Fibroblast of skin of right biceps (primary cell): ENCODE measurements around the gene SOST.

Source experiments
- DNase-seq: peaks from one replicate; pipeline ENCODE4 v3.0.0-alpha.2; 2013

SOST gene

GRCh38 chr17:43740541-43740940, 18.1 kb downstream of the SOST start:
- DNase-seq = peak; percentile 68

- no peak for DNase-seq
These were observed 20.9 kb downstream of the SOST start for GRCh38 chr17:43737722-43738121.

- DNase-seq = peak; percentile 30
These were observed 22.2 kb downstream of the SOST start for GRCh38 chr17:43736389-43736788.

- DNase-seq = peak; percentile 91
These were observed 24.2 kb downstream of the SOST start for GRCh38 chr17:43734376-43734775.

GRCh38 chr17:43733956-43734355, 24.6 kb downstream of the SOST start:
- DNase-seq = no peak

GRCh38 chr17:43732958-43733357, 25.6 kb downstream of the SOST start:
- peak; percentile 96 for DNase-seq

GRCh38 chr17:43728081-43728480, 30.5 kb downstream of the SOST start:
- no peak for DNase-seq

- peak; percentile 89 for DNase-seq
These were observed 34.8 kb downstream of the SOST start for GRCh38 chr17:43723697-43724359.

GRCh38 chr17:43722870-43723665, 35.5 kb downstream of the SOST start:
- no peak for DNase-seq

- no peak for DNase-seq
These were observed 36.3 kb downstream of the SOST start for GRCh38 chr17:43722269-43722619.

- peak; percentile 32 for DNase-seq
These were observed 36.9 kb downstream of the SOST start for GRCh38 chr17:43721537-43722268.

- DNase-seq = peak; percentile 75
These were observed 38.1 kb downstream of the SOST start for GRCh38 chr17:43720311-43721060.

GRCh38 chr17:43719578-43719977, 39.0 kb downstream of the SOST start:
- no peak for DNase-seq

GRCh38 chr17:43718544-43718943, 40.0 kb downstream of the SOST start:
- DNase-seq = no peak

- DNase-seq = no peak
These were observed 40.7 kb downstream of the SOST start for GRCh38 chr17:43717913-43718312.

- DNase-seq = peak; percentile 80
These were observed 44.0 kb downstream of the SOST start for GRCh38 chr17:43714465-43715149.

- peak; percentile 40 for DNase-seq
These were observed 45.0 kb downstream of the SOST start for GRCh38 chr17:43713494-43714162.

- no peak for DNase-seq
These were observed 46.2 kb downstream of the SOST start for GRCh38 chr17:43712397-43712796.

GRCh38 chr17:43710101-43710500, 48.5 kb downstream of the SOST start:
- DNase-seq = no peak

- DNase-seq = no peak
These were observed 49.4 kb downstream of the SOST start for GRCh38 chr17:43709210-43709609.

GRCh38 chr17:43707184-43707583, 51.4 kb downstream of the SOST start:
- DNase-seq = no peak

GRCh38 chr17:43706235-43706634, 52.4 kb downstream of the SOST start:
- DNase-seq = no peak
